Stomach smooth muscle (tissue), 2 donors: ENCODE measurements around the gene TMPRSS13.

Source experiments
- H3K27ac ChIP-seq: one replicate; pipeline ENCODE4 v1.7.0; 2013; ENCODE audit warnings: mild to moderate bottlenecking, low read length, inconsistent platforms
- H3K27me3 ChIP-seq, 2 donors: one replicate each; pipeline ENCODE4 v1.7.0; 2013; ENCODE audit warnings: low read length in 2 of 2; ENCODE audit not compliant: insufficient read depth in 2 of 2, control insufficient read depth in 1 of 2
- H3K36me3 ChIP-seq, 2 donors: one replicate each; pipeline ENCODE4 v1.7.0; 2013; ENCODE audit warnings: low read length in 2 of 2; ENCODE audit not compliant: control insufficient read depth in 2 of 2, insufficient read depth in 2 of 2
- H3K4me1 ChIP-seq: one replicate; pipeline ENCODE4 v1.7.0; 2013; ENCODE audit warnings: low read length; ENCODE audit not compliant: control insufficient read depth, insufficient read depth
- H3K4me3 ChIP-seq, 2 donors: one replicate each; pipeline ENCODE4 v1.7.0; 2013; ENCODE audit warnings: low read length in 2 of 2
- H3K9ac ChIP-seq, 2 donors: one replicate each; pipeline ENCODE4 v1.7.0; 2013; ENCODE audit warnings: low read length in 2 of 2, mild to moderate bottlenecking in 1 of 2
- H3K9me3 ChIP-seq, 2 donors: one replicate each; pipeline ENCODE4 v1.7.0; 2013; ENCODE audit warnings: low read length in 2 of 2; ENCODE audit not compliant: control insufficient read depth in 2 of 2
- donor health status: healthy.
- donor health status: Pancreatic carcinoma.

The TMPRSS13 gene

GRCh38 chr11:117884994-117885393 lies 44.2 kb downstream of the TMPRSS13 start:
- H3K9me3 ChIP-seq = no peaks in the 10 kb centered on the region
- H3K36me3 ChIP-seq = no peaks in the 10 kb centered on the region
- peak overlapping the region; percentile 43 to 66 for H3K4me3 ChIP-seq
- H3K27me3 ChIP-seq = no peaks in the 10 kb centered on the region
- peaks cover 55% of the 10 kb centered on the region for H3K4me1 ChIP-seq
- peak overlapping the region; percentile 95 for H3K27ac ChIP-seq
- peak overlapping the region in 1 of 2 donors; percentile 42 for H3K9ac ChIP-seq

GRCh38 chr11:117883063-117883462 lies 46.1 kb downstream of the TMPRSS13 start:
- H3K36me3 ChIP-seq = no peaks in the 10 kb centered on the region
- H3K27ac ChIP-seq = peak overlapping the region; percentile 95
- peak overlapping the region in 1 of 2 donors; percentile 60 for H3K4me3 ChIP-seq
- H3K4me1 ChIP-seq = peaks cover 59% of the 10 kb centered on the region
- H3K9ac ChIP-seq = peak overlapping the region in 1 of 2 donors; percentile 7
- H3K27me3 ChIP-seq = no peaks in the 10 kb centered on the region
- no peaks in the 10 kb centered on the region for H3K9me3 ChIP-seq

- H3K27ac ChIP-seq = peak overlapping the region; percentile 95
- H3K4me1 ChIP-seq = peaks cover 65% of the 10 kb centered on the region
- no peaks in the 10 kb centered on the region for H3K9me3 ChIP-seq
- peak overlapping the region in 1 of 2 donors; percentile 13 for H3K9ac ChIP-seq
- no peaks in the 10 kb centered on the region for H3K36me3 ChIP-seq
- H3K4me3 ChIP-seq = peak overlapping the region; percentile 23 to 60
- H3K27me3 ChIP-seq = no peaks in the 10 kb centered on the region
Observed at GRCh38 chr11:117882311-117882905, 46.8 kb downstream of the TMPRSS13 start.

GRCh38 chr11:117881217-117881616 lies 48.0 kb downstream of the TMPRSS13 start:
- no peak overlapping the region for H3K9ac ChIP-seq
- peak overlapping the region in 1 of 2 donors; percentile 35 for H3K4me3 ChIP-seq
- H3K36me3 ChIP-seq = no peaks in the 10 kb centered on the region
- H3K27ac ChIP-seq = peak overlapping the region; percentile 95
- no peaks in the 10 kb centered on the region for H3K27me3 ChIP-seq
- H3K9me3 ChIP-seq = no peaks in the 10 kb centered on the region
- peaks cover 70% of the 10 kb centered on the region for H3K4me1 ChIP-seq

GRCh38 chr11:117879516-117880480 lies 49.4 kb downstream of the TMPRSS13 start:
- Histone ChIP-seq H3K9ac (no peak overlapping the region), H3K4me1 (peaks cover 64% of the 10 kb centered on the region)

GRCh38 chr11:117878939-117879475 lies 50.2 kb downstream of the TMPRSS13 start:
- peaks cover 64% of the 10 kb centered on the region for H3K4me1 ChIP-seq
- peak overlapping the region; percentile 95 for H3K27ac ChIP-seq

More at GRCh38 chr11:117879516-117880480, 49.4 kb downstream of the TMPRSS13 start:
- no peaks in the 10 kb centered on the region for H3K9me3 ChIP-seq
- H3K36me3 ChIP-seq = no peaks in the 10 kb centered on the region
- no peak overlapping the region for H3K4me3 ChIP-seq
- no peaks in the 10 kb centered on the region for H3K27me3 ChIP-seq
- peak overlapping the region; percentile 95 for H3K27ac ChIP-seq

GRCh38 chr11:117878314-117878938 lies 50.8 kb downstream of the TMPRSS13 start:
- no peak overlapping the region for H3K4me3 ChIP-seq
- peak overlapping the region; percentile 95 for H3K27ac ChIP-seq
- peaks cover 65% of the 10 kb centered on the region for H3K4me1 ChIP-seq
- H3K36me3 ChIP-seq = no peaks in the 10 kb centered on the region
- H3K27me3 ChIP-seq = no peaks in the 10 kb centered on the region
- no peaks in the 10 kb centered on the region for H3K9me3 ChIP-seq
- no peak overlapping the region for H3K9ac ChIP-seq

More at GRCh38 chr11:117878939-117879475, 50.2 kb downstream of the TMPRSS13 start:
- H3K4me3 ChIP-seq = no peak overlapping the region
- no peaks in the 10 kb centered on the region for H3K27me3 ChIP-seq
- no peaks in the 10 kb centered on the region for H3K9me3 ChIP-seq
- H3K9ac ChIP-seq = no peak overlapping the region
- no peaks in the 10 kb centered on the region for H3K36me3 ChIP-seq

- no peaks in the 10 kb centered on the region for H3K9me3 ChIP-seq
- H3K27ac ChIP-seq = peak overlapping the region; percentile 95
- H3K4me3 ChIP-seq = peak overlapping the region; percentile 73 to 92
- H3K27me3 ChIP-seq = no peaks in the 10 kb centered on the region
- no peaks in the 10 kb centered on the region for H3K36me3 ChIP-seq
- H3K4me1 ChIP-seq = peaks cover 64% of the 10 kb centered on the region
- H3K9ac ChIP-seq = peak overlapping the region; percentile 67 to 87
Observed at GRCh38 chr11:117877120-117877784, 52.0 kb downstream of the TMPRSS13 start.

- no peaks in the 10 kb centered on the region for H3K36me3 ChIP-seq
- H3K4me3 ChIP-seq = peak within 1 kb of the TSS; percentile 80 to 92
- peak within 1 kb of the TSS; percentile 95 for H3K27ac ChIP-seq
- peak within 1 kb of the TSS; percentile 67 to 87 for H3K9ac ChIP-seq
- no peaks in the 10 kb centered on the region for H3K27me3 ChIP-seq
- H3K4me1 ChIP-seq = peaks cover 68% of the 10 kb centered on the region
- no peaks in the 10 kb centered on the region for H3K9me3 ChIP-seq
Observed at GRCh38 chr11:117876341-117877119, 52.7 kb downstream of the TMPRSS13 start, which contains the start of gene FXYD6. FXYD6 (minus strand) TSS chr11:117876658; CDS start chr11:117842776, 33,882 bp downstream.
